Measurements from ENCODE around the gene DCP2. TPM values are rescaled to one million over a fixed set of nuclear protein-coding genes. Genes with fewer than 3 reads are reported as not detected.
"Not testable (repeated sequence)": the region's sequence is repeated elsewhere in the genome, so short reads cannot be mapped to it uniquely, and the experiment has no call there.

DCP2 gene
- total RNA-seq, 1 experiment from 2014 or later: 186 TPM

- TF ChIP-seq SMAD3 (CRISPR knock-in tag; IDR thresholded peaks at IDR 0.05; ENCODE audit: borderline replicate concordance) (no peak), JUN (CRISPR knock-in tag; IDR thresholded peaks at IDR 0.05) (no peak), ETV6 (CRISPR knock-in tag; IDR thresholded peaks at IDR 0.05) (no peak), IRF1 (CRISPR knock-in tag; IDR thresholded peaks at IDR 0.05) (no peak), JAZF1 (CRISPR knock-in tag; IDR thresholded peaks at IDR 0.05) (no peak)
These were observed 16.3 kb upstream of the DCP2 start (continued) for GRCh38 chr5:112960315-112960714.

- peaks cover 24% of the 10 kb centered on the region for H3K4me1 Mint-ChIP-seq
- POLR2A ChIA-PET: interaction anchor here (1.3 kb wide), 1 partner anchor 15 kb away, joined by 6 read pairs; the partner anchor contains the start of gene DCP2
- no peak for ATAC-seq
- TF ChIP-seq HMGA2 (CRISPR knock-in tag; IDR thresholded peaks at IDR 0.05): no peak
- no peak for TF ChIP-seq SP1 (CRISPR knock-in tag; conservative IDR thresholded peaks at IDR 0.05)
- TF ChIP-seq, protein P1, sequence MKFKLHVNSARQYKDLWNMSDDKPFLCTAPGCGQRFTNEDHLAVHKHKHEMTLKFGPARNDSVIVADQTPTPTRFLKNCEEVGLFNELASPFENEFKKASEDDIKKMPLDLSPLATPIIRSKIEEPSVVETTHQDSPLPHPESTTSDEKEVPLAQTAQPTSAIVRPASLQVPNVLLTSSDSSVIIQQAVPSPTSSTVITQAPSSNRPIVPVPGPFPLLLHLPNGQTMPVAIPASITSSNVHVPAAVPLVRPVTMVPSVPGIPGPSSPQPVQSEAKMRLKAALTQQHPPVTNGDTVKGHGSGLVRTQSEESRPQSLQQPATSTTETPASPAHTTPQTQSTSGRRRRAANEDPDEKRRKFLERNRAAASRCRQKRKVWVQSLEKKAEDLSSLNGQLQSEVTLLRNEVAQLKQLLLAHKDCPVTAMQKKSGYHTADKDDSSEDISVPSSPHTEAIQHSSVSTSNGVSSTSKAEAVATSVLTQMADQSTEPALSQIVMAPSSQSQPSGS (CRISPR knock-in tag; IDR thresholded peaks at IDR 0.05; ENCODE audit: borderline replicate concordance, low read depth): no peak
- CTCF ChIA-PET: interaction anchor here (0.7 kb wide), 1 partner anchor 358 kb away, joined by 4 read pairs; no protein-coding TSS in a partner anchor
- H3K27me3 Mint-ChIP-seq (ENCODE audit: low read depth): no peaks in the 10 kb centered on the region
- DNase-seq (ENCODE audit: low spot score): no peak
- H3K4me3 Mint-ChIP-seq: no peak overlapping the region
- 0 out of 2 replicates have a peak, but pooled peaks cover 2% of the 10 kb centered on the region for H3K9me3 Mint-ChIP-seq
- H3K36me3 Mint-ChIP-seq: no peaks in the 10 kb centered on the region
- no peak overlapping the region for H3K27ac Mint-ChIP-seq
These were observed 15.6 kb upstream of the DCP2 start for GRCh38 chr5:112960863-112961504.

DNA sequence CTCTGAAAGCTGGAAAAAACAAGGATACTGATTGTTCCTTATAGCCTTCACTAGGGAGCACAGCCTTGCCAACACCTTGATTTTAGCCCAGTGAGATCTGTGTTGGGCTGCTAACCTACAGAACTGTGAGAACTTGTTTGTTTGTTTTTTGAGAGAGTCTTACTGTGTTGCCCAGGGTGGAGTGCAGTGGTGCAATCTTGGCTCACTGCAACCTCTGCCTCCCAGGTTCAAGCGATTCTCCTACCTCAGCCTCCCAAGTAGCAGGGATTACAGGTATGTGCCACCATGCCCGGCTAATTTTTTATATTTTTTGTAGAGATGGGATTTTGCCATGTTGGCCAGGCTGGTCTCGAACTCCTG, 13.2 kb upstream of the DCP2 start:
- CTCF ChIA-PET: interaction anchor here (0.6 kb wide), 1 partner anchor 115 kb away, joined by 3 read pairs; no protein-coding TSS in a partner anchor

DNA sequence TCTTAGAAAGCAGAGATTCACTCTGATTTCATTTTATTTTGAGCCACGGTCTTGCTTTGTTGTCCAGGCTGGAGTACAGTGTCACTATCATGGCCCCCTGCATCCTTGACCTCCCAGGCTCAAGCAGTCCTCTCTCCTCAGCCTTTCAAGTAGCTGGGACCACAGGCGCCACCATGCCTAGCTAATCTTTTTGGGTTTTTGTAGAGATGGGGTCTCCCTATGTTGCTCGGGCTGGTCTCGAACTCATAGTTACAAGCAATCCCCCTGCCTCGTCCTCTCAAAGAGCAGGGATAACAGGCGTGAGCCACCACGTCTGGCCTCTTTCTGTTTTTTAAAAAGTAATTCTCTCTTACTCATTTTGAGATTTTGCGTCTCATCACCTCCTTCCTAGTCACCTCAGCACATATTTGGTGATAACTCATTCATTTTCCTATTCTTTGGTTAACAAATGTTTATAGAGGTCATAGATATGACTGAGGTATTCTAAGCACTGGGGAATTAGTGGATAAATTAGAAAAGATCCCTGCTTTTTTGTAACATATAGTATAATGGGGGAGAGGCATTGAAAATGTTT, 10.8 kb upstream of the DCP2 start:
- DNase-seq (ENCODE audit: low spot score) (no peak), ATAC-seq (no peak)
- no peak overlapping the region for H3K27ac Mint-ChIP-seq
- H3K36me3 Mint-ChIP-seq: no peaks in the 10 kb centered on the region
- H3K4me1 Mint-ChIP-seq: peaks cover 25% of the 10 kb centered on the region
- no peaks in the 10 kb centered on the region for H3K27me3 Mint-ChIP-seq (ENCODE audit: low read depth)
- no peaks in the 10 kb centered on the region for H3K9me3 Mint-ChIP-seq
- POLR2A ChIA-PET: no interaction called here
- no peak overlapping the region for H3K4me3 Mint-ChIP-seq
- CTCF ChIA-PET: no interaction called here
- no peak for TF ChIP-seq TEAD4 (CRISPR knock-in tag; IDR thresholded peaks at IDR 0.05)
- no peak for TF ChIP-seq NR2C2 (CRISPR knock-in tag; IDR thresholded peaks at IDR 0.05)
- no peak for TF ChIP-seq RORB (CRISPR knock-in tag; IDR thresholded peaks at IDR 0.05)
- no peak for TF ChIP-seq MLX (CRISPR knock-in tag; IDR thresholded peaks at IDR 0.05)
- TF ChIP-seq GABPB1 (CRISPR knock-in tag; IDR thresholded peaks at IDR 0.05): no peak
- no peak for TF ChIP-seq ZNF317 (CRISPR knock-in tag; IDR thresholded peaks at IDR 0.05; ENCODE audit: borderline replicate concordance, low read depth)
- TF ChIP-seq ZNF121 (CRISPR knock-in tag; IDR thresholded peaks at IDR 0.05): no peak
- TF ChIP-seq PRRX2 (CRISPR knock-in tag; IDR thresholded peaks at IDR 0.05): no peak
- no peak for TF ChIP-seq ZNF416 (CRISPR knock-in tag; IDR thresholded peaks at IDR 0.05)
- TF ChIP-seq, protein P2, sequence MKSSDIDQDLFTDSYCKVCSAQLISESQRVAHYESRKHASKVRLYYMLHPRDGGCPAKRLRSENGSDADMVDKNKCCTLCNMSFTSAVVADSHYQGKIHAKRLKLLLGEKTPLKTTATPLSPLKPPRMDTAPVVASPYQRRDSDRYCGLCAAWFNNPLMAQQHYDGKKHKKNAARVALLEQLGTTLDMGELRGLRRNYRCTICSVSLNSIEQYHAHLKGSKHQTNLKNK (CRISPR knock-in tag; IDR thresholded peaks at IDR 0.05): no peak
- TF ChIP-seq, protein P3, sequence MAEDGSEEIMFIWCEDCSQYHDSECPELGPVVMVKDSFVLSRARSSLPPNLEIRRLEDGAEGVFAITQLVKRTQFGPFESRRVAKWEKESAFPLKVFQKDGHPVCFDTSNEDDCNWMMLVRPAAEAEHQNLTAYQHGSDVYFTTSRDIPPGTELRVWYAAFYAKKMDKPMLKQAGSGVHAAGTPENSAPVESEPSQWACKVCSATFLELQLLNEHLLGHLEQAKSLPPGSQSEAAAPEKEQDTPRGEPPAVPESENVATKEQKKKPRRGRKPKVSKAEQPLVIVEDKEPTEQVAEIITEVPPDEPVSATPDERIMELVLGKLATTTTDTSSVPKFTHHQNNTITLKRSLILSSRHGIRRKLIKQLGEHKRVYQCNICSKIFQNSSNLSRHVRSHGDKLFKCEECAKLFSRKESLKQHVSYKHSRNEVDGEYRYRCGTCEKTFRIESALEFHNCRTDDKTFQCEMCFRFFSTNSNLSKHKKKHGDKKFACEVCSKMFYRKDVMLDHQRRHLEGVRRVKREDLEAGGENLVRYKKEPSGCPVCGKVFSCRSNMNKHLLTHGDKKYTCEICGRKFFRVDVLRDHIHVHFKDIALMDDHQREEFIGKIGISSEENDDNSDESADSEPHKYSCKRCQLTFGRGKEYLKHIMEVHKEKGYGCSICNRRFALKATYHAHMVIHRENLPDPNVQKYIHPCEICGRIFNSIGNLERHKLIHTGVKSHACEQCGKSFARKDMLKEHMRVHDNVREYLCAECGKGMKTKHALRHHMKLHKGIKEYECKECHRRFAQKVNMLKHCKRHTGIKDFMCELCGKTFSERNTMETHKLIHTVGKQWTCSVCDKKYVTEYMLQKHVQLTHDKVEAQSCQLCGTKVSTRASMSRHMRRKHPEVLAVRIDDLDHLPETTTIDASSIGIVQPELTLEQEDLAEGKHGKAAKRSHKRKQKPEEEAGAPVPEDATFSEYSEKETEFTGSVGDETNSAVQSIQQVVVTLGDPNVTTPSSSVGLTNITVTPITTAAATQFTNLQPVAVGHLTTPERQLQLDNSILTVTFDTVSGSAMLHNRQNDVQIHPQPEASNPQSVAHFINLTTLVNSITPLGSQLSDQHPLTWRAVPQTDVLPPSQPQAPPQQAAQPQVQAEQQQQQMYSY (CRISPR knock-in tag; IDR thresholded peaks at IDR 0.05): no peak
- TF ChIP-seq, protein P4, sequence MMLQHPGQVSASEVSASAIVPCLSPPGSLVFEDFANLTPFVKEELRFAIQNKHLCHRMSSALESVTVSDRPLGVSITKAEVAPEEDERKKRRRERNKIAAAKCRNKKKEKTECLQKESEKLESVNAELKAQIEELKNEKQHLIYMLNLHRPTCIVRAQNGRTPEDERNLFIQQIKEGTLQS (CRISPR knock-in tag; conservative IDR thresholded peaks at IDR 0.05): no peak
- no peak for TF ChIP-seq ZNF396 (CRISPR knock-in tag; IDR thresholded peaks at IDR 0.05; ENCODE audit: borderline replicate concordance)
- TF ChIP-seq, protein P5, sequence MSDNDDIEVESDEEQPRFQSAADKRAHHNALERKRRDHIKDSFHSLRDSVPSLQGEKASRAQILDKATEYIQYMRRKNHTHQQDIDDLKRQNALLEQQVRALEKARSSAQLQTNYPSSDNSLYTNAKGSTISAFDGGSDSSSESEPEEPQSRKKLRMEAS (CRISPR knock-in tag; IDR thresholded peaks at IDR 0.05): no peak

More for the DNA sequence above, 13.2 kb upstream of the DCP2 start:
- peaks cover 22% of the 10 kb centered on the region for H3K4me1 Mint-ChIP-seq
- not testable (repeated sequence) for H3K27me3 Mint-ChIP-seq (ENCODE audit: low read depth); H3K4me3 Mint-ChIP-seq; H3K9me3 Mint-ChIP-seq; H3K27ac Mint-ChIP-seq; ATAC-seq; DNase-seq (ENCODE audit: low spot score); H3K36me3 Mint-ChIP-seq
- POLR2A ChIA-PET: interaction anchor here (1.0 kb wide), 1 partner anchor 13 kb away, joined by 3 read pairs; the partner anchor contains the start of gene DCP2

Data from WTC11 (cell line).